ENCODE results near the gene UPK3B.
"Not testable (repeated sequence)": the region's sequence is repeated elsewhere in the genome, so short reads cannot be mapped to it uniquely, and the experiment has no call there.

Gene UPK3B

DNA sequence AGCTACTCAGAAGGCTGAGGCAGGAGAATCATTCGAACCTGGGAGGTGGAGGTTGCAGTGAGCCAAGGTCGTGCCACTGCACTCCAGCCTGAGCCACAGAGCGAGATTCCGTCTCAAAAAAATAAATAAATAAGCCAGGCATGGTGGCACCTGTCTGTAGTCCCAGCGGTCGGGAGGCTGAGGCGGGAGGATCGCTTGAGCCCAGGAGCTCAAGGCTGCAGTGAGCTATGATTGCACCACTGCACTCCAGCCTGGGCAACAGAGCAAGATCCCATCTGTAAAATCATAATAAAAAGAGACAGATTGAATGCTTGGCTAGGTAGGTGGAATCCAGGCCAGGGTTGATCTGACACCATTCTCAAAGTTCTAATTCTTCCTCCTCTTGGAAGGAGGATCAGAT lies 3.7 kb upstream of the UPK3B start:
- H3K4me3 ChIP-seq (ENCODE audit: low read depth, low read length); H2AFZ ChIP-seq (ENCODE audit: low read length, unreplicated experiment); H3K4me1 ChIP-seq (ENCODE audit: control insufficient read depth, insufficient read depth, low read length, unreplicated experiment); H3K27ac ChIP-seq (ENCODE audit: low read depth, low read length); H3K36me3 ChIP-seq (ENCODE audit: insufficient read depth, low read length); H3K79me2 ChIP-seq (ENCODE audit: control insufficient read depth, insufficient read depth, low read length, unreplicated experiment); H3K27me3 ChIP-seq (ENCODE audit: insufficient read depth, low read length): not testable (repeated sequence)

DNA sequence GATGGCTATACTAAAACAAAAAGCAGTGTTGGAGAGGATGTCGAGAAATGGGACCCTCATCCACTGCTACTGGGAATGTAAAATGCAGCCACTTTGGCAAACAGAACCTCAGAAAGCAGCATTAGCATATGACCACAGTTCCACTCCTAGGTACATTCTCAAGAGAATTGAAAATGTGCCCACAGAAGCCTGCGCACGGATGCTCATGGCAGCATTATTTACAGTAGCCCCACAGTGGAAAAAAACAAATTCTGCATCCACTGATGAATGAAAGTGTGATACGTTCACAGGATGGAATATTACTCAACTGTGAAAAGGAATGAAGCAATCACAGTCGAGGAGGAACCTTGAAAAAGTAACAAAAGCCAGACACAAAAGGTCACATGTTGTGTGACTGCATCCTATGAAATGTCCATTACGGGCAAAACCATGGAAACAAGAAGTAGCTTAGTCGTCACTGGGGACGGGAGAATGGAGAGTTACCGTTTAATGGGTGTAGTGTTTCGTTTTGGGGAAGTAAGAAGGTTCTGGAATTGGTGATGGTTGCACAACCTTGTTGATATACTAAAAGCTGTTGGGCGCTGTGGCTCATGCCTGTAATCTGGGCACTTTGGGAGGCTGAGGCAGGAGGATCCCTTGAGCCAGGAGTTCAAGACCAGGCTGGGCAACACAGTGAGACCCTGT lies 2.5 kb upstream of the UPK3B start:
- Histone ChIP-seq H3K4me3 (ENCODE audit: low read depth, low read length) (no peak overlapping the region), H3K36me3 (ENCODE audit: insufficient read depth, low read length) (peaks cover 3% of the 10 kb centered on the region; the same call in 1 of the 2 replicates), H3K4me1 (ENCODE audit: control insufficient read depth, insufficient read depth, low read length, unreplicated experiment) (peaks cover 5% of the 10 kb centered on the region), H3K79me2 (ENCODE audit: control insufficient read depth, insufficient read depth, low read length, unreplicated experiment) (no peaks in the 10 kb centered on the region), H2AFZ (ENCODE audit: low read length, unreplicated experiment) (no peak overlapping the region), H3K27ac (ENCODE audit: low read depth, low read length) (no peak overlapping the region), H3K27me3 (ENCODE audit: insufficient read depth, low read length) (no peaks in the 10 kb centered on the region)

DNA sequence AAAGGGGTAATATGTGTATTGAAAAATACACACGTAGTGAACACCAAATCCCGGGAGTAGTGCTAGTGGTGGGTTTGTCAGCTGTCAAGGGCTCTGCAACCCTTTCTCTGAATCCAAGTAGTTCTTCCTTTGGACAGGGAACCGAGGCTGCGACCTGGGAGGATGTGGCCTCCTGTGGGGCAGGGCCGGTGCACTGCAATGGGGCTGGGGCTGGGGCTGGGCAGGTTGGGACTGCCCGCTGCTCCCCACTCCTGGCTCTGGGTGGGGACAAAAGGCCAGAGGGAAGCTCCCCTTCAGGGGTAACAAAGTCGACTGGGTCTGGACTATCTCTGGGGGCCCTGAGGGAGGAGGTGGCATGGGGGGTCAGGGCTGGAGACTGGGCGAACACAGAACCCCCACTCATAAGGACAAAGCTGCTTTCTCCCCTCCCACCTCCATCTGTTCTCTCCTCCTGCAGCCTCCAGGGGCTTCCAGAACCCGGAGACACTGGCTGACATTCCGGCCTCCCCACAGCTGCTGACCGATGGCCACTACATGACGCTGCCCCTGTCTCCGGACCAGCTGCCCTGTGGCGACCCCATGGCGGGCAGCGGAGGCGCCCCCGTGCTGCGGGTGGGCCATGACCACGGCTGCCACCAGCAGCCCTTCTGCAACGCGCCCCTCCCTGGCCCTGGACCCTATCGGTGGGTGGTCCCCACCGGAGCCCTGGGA lies 1.0 kb downstream of the UPK3B start:
- not testable (repeated sequence) for H3K27me3 ChIP-seq (ENCODE audit: insufficient read depth, low read length); H3K79me2 ChIP-seq (ENCODE audit: control insufficient read depth, insufficient read depth, low read length, unreplicated experiment); H3K27ac ChIP-seq (ENCODE audit: low read depth, low read length); H3K36me3 ChIP-seq (ENCODE audit: insufficient read depth, low read length); H3K4me3 ChIP-seq (ENCODE audit: low read depth, low read length); H2AFZ ChIP-seq (ENCODE audit: low read length, unreplicated experiment); H3K4me1 ChIP-seq (ENCODE audit: control insufficient read depth, insufficient read depth, low read length, unreplicated experiment)

DNA sequence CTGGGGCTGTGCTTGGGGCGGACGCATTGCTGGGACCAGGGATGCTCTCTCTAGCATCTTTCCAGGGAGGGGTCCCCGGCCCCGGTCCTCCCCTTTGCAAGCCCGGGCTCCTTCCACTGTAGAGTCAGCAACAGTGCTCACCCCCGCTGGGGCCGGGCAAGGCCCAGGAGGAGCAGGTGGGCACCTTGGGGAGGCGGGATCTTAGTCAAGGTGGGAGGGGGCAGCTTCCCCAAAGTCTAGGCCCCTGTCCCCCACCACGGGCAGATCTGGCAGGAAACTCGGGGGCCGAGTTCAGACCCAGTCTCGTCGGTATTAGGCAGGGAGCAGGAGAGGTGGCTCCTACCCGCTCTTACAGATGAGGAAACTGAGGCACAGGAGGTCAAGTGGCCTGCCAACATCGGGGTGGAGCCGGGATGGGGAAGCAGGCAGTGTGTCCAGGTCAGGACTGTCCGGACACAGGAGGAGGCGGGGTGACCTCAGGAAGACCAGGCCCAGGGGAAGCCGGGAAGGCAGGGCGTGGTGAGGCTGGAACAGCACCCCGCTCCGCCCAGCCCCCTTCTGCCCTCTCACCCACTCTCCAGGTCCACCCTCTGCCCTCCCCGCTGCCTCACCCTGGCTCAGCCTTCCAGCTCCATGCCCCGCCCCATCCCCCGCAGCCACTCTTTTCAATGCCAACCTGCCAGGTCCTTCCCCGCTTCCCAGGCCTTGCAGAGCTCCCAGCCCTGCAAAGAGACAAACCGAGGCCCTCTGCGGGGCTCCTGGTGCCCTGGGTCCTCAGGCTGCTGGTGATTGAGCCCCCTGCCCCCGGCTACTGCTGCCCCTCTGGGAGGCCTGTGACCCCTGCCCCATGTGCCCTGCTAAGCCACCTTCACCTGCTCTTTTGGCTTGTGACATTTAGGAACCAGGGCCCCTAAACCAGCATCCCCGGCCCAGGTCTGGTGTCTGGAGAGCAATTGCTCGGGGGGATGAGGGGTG lies 1.8 kb downstream of the UPK3B start:
- not testable (repeated sequence) for H3K4me1 ChIP-seq (ENCODE audit: control insufficient read depth, insufficient read depth, low read length, unreplicated experiment); H3K27ac ChIP-seq (ENCODE audit: low read depth, low read length); H3K27me3 ChIP-seq (ENCODE audit: insufficient read depth, low read length); H3K4me3 ChIP-seq (ENCODE audit: low read depth, low read length); H2AFZ ChIP-seq (ENCODE audit: low read length, unreplicated experiment); H3K36me3 ChIP-seq (ENCODE audit: insufficient read depth, low read length); H3K79me2 ChIP-seq (ENCODE audit: control insufficient read depth, insufficient read depth, low read length, unreplicated experiment)

DNA sequence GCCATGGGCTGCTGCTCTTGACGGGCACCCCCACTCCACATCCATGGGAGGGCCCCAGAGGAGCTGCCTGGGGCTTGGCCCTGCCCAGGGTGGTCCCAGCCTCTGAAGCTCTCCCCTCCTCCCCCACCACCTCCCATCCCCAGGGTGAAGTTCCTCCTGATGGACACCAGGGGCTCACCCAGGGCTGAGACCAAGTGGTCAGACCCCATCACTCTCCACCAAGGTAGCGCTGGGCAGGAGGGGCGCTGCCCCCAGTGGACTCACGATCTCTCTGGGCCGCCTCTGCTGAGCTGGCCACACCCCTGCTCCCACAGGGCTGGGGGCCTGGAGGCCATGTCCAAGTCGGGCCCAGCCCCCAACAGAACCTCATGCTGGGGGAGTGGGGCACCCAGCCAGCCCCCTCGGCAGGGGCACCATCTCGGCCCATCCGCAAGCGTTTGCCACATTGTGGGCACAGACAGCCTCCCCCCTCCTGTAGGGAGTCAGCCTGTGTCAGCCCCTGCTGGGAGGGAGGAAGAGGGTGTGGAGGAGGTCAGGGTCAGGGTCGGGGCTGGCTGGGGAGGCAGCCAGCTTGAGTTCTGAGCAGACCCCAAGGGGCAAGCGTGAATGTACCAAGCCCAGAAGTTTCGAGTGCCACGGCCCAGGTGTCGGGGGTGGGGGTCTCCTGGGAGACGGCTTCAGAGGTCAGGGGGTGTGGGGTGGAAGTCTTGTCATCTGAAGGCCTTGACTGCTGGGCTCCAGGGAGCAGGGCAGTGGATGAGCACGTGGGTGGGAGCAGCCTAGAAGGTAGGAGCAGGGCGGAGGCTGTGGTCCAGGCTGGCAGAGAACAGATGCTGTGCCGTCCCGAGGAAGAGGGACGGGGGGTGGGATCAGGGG lies 2.8 kb downstream of the UPK3B start:
- Histone ChIP-seq H3K27me3 (ENCODE audit: insufficient read depth, low read length) (no peaks in the 10 kb centered on the region), H2AFZ (ENCODE audit: low read length, unreplicated experiment) (no peak overlapping the region), H3K4me3 (ENCODE audit: low read depth, low read length) (no peak overlapping the region), H3K79me2 (ENCODE audit: control insufficient read depth, insufficient read depth, low read length, unreplicated experiment) (no peaks in the 10 kb centered on the region), H3K36me3 (ENCODE audit: insufficient read depth, low read length) (no peaks in the 10 kb centered on the region), H3K27ac (ENCODE audit: low read depth, low read length) (no peak overlapping the region), H3K4me1 (ENCODE audit: control insufficient read depth, insufficient read depth, low read length, unreplicated experiment) (peaks cover 10% of the 10 kb centered on the region)

DNA sequence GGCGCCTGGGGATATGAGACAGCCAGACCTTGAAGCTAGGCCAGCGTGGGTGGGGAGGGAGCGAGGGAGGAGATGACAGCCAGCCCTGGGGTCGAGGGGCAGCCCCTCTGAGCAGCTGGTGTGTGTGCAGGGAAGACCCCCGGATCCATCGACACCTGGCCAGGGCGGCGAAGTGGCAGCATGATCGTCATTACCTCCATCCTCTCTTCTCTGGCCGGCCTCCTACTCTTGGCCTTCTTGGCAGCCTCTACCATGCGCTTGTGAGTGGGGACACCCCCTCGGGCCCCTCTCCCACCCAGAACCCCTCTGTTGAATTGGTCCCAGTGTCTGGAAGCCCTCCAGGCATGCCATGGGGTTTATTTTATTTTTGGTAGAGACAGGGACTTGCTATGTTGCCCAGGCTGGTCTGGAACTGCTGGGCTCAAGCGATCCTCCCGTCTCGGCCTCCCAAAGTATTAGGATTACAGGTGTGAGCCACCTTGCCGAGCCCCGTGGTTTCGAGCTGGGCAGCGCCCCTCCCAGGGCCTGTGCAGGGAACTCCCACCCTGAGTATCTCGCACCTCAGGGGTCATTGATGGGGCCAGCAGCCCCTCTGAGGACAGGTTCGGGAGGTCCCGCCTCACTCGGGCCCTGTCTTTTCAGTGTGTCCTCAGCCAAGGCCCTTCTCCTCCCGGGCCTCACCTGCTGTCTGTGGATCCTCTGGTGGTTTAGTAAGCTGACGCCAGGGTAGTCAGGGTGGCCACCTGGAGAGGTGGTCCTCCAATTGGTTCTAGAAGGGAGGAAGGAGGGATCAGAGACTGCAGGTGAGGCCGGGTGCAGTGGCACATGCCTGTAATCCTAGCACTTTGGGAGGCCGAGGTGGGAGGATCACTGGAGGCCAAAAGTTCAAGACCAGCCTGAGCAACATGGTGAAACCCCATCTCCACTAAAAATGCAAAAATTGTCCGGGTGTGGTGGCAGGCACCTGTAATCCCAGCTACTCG lies 3.8 kb downstream of the UPK3B start:
- Histone ChIP-seq H3K27me3 (ENCODE audit: insufficient read depth, low read length) (no peaks in the 10 kb centered on the region), H3K4me1 (ENCODE audit: control insufficient read depth, insufficient read depth, low read length, unreplicated experiment) (peaks cover 10% of the 10 kb centered on the region), H3K4me3 (ENCODE audit: low read depth, low read length) (no peak overlapping the region), H2AFZ (ENCODE audit: low read length, unreplicated experiment) (no peak overlapping the region), H3K79me2 (ENCODE audit: control insufficient read depth, insufficient read depth, low read length, unreplicated experiment) (no peaks in the 10 kb centered on the region), H3K27ac (ENCODE audit: low read depth, low read length) (no peak overlapping the region), H3K36me3 (ENCODE audit: insufficient read depth, low read length) (no peaks in the 10 kb centered on the region)

DNA sequence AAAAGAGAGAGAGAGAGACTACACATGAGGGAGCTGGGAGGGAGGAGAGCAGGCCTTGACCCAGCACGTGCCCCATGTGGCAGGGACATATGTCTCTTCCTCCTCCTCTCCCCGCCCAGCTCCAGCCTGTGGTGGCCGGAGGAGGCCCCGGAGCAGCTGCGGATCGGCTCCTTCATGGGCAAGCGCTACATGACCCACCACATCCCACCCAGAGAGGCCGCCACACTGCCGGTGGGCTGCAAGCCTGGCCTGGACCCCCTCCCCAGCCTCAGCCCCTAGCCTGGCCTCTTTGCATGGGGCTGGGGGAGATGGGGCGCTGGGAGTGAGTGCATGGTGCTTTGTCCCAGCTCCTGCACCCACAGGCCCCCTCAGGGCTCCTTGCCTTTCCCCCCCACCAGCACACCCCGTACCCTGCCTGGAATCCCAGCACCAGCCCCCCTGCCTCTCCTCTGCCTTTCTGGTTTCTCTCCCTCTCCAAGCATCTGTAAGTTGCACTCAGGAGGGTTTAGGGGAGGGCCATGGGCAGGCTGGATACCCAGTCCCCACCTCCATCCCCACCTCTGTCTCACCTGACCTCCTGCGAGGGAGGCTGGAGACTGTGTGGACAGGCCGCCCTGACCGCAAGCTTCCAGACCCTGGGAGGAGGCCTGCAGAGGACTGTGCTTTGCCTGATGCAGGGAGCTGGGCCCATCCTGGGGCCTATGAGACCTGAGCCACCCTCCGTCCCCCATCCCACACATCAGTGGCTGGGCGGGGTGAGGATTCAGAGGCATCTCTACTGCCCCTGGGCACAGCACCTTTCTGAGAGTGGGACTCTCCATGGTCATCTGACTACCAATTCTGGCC lies 4.8 kb downstream of the UPK3B start:
- H2AFZ ChIP-seq (ENCODE audit: low read length, unreplicated experiment), result no peak overlapping the region
- H3K79me2 ChIP-seq (ENCODE audit: control insufficient read depth, insufficient read depth, low read length, unreplicated experiment), result no peaks in the 10 kb centered on the region
- H3K36me3 ChIP-seq (ENCODE audit: insufficient read depth, low read length), result no peaks in the 10 kb centered on the region
- H3K4me3 ChIP-seq (ENCODE audit: low read depth, low read length), result no peak overlapping the region
- peaks cover 6% of the 10 kb centered on the region for H3K4me1 ChIP-seq (ENCODE audit: control insufficient read depth, insufficient read depth, low read length, unreplicated experiment)
- H3K27me3 ChIP-seq (ENCODE audit: insufficient read depth, low read length), result no peaks in the 10 kb centered on the region
- H3K27ac ChIP-seq (ENCODE audit: low read depth, low read length), result no peak overlapping the region

DNA sequence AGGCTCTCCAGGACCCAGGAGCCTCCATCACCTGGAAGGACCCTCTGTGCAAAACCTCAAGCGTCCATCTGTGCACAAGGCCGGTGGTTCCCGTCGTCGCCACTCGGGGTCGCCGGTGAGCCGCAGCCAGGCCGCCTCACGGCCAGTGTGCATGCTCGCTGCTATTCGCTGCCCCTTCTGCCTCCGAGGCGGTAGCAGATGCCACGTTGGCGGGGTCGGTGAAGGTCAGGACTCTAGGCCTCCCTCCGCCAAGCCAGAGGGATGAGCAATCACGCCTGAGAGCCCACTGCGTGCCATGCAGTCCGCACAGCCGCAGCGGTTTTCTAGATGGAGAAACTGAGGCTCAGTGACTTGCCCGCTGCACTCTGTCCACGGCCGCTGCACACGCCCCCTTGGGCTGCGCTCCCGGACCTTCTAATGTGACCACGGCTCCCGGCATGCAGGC lies 5.7 kb downstream of the UPK3B start:
- Histone ChIP-seq H3K4me1 (ENCODE audit: control insufficient read depth, insufficient read depth, low read length, unreplicated experiment) (peaks cover 5% of the 10 kb centered on the region), H2AFZ (ENCODE audit: low read length, unreplicated experiment) (no peak overlapping the region), H3K27ac (ENCODE audit: low read depth, low read length) (no peak overlapping the region), H3K36me3 (ENCODE audit: insufficient read depth, low read length) (no peaks in the 10 kb centered on the region), H3K79me2 (ENCODE audit: control insufficient read depth, insufficient read depth, low read length, unreplicated experiment) (no peaks in the 10 kb centered on the region), H3K27me3 (ENCODE audit: insufficient read depth, low read length) (no peaks in the 10 kb centered on the region), H3K4me3 (ENCODE audit: low read depth, low read length) (no peak overlapping the region)

DNA sequence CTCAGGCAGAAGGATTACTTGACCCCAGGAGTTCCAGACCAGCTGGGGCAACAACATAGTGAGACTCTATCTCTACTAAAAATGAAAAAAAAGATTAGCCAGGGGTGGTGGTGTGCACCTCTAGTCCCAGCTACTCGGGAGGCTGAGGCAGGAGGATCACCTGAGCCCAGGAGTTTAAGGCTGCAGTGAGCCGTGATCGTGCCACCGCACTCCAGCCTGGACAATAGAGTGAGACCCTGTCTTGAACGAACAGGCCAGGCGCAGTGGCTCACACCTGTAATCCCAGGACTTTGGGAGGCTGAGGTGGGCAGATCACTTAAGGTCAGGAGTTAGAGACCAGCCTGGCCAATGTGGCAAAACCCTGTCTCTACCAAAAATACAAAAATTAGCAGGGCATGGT lies 6.6 kb downstream of the UPK3B start:
- not testable (repeated sequence) for H3K4me3 ChIP-seq (ENCODE audit: low read depth, low read length); H2AFZ ChIP-seq (ENCODE audit: low read length, unreplicated experiment); H3K4me1 ChIP-seq (ENCODE audit: control insufficient read depth, insufficient read depth, low read length, unreplicated experiment); H3K79me2 ChIP-seq (ENCODE audit: control insufficient read depth, insufficient read depth, low read length, unreplicated experiment); H3K27ac ChIP-seq (ENCODE audit: low read depth, low read length); H3K36me3 ChIP-seq (ENCODE audit: insufficient read depth, low read length); H3K27me3 ChIP-seq (ENCODE audit: insufficient read depth, low read length)

Measured in ACC112 (cell line).